Adrenal gland (tissue), 12 donors: Measurements from ENCODE around the gene TMEM238L. TPM values are rescaled to one million over a fixed set of nuclear protein-coding genes. Genes with fewer than 3 reads are reported as not detected.

ENCODE experiments used
- DNase-seq, 7 donors: peaks; one replicate each; pipeline ENCODE4 v3.0.0-alpha.2; 2019 to 2020
- H3K27ac ChIP-seq, 5 donors: fragments of 200-600 bp; sonication (generic) in 4 of 5; 1 replicate in 3 of 5; 2 replicates in 2 of 5; pipeline versions ENCODE4 v1.5.1 to v1.8.0; 2016 to 2020; ENCODE audit warnings: mild to moderate bottlenecking in 1 of 5
- H3K27me3 ChIP-seq: fragments of 200-600 bp; 2 replicates; pipeline ENCODE4 v1.8.0; 2021
- H3K36me3 ChIP-seq, 2 donors: fragments of 200-600 bp; replicated peaks in 1 of 2; 1 replicate in 1 of 2; 2 replicates in 1 of 2; pipeline versions ENCODE4 v1.5.1 to v1.8.0; 2018 to 2022
- H3K4me1 ChIP-seq, 2 donors: fragments of 200-600 bp; replicated peaks in 1 of 2; 1 replicate in 1 of 2; 2 replicates in 1 of 2; pipeline versions ENCODE4 v1.5.1 to v1.8.0; 2018 to 2021
- H3K4me3 ChIP-seq, 4 donors: fragments of 200-600 bp; sonication (generic) in 3 of 4; one replicate each; pipeline ENCODE4 v1.5.1; 2016 to 2018
- H3K9me3 ChIP-seq, 3 donors: fragments of 200-600 bp; sonication (generic) in 1 of 3; replicated peaks in 1 of 3; 1 replicate in 2 of 3; 2 replicates in 1 of 3; pipeline versions ENCODE4 v1.5.1 to v1.8.0; 2016 to 2021
- POLR2A ChIP-seq, 2 donors: fragments of 450-650 bp; IDR thresholded peaks; one replicate each; pipeline ENCODE4 v1.6.1; 2017; ENCODE audit warnings: antibody characterized with exemption in 2 of 2, mild to moderate bottlenecking in 2 of 2, moderate library complexity in 1 of 2
- WGBS, 4 donors: extraction: QIAGEN DNeasy Blood & Tissue Kit in 2 of 4; methylation state at CpG; one replicate each; pipeline versions ENCODE4 v1.1.5 to v1.1.7; 2013 to 2017; 5-methylcytosine and 5-hydroxymethylcytosine counted together
- intact Hi-C, 2 donors: fragments of 100-400 bp; cut with DNase I; formaldehyde crosslinking; loops; one replicate each; pipeline versions ENCODE4 v1.14.1 to v1.15.0; 2022 to 2023
- polyA plus RNA-seq, 3 donors: library from polyadenylated mRNA; stranded (reverse); fragments of 200-250 nt in 2 of 3; fragments of 350-450 nt in 1 of 3; fragmentation: Illumina TruSeq in 1 of 3; extraction: RNeasy Lipid Tissue Mini Kit (QIAGEN cat#74804) in 1 of 3; gene quantifications; one replicate each; pipeline ENCODE4 v1.2.3, GENCODE V29; 2013 to 2014
- total RNA-seq, 9 donors: library from RNA; depleted of rRNA in 4 of 9; stranded (reverse); fragments of >200 nt in 4 of 9; fragments of 120-200 nt in 1 of 9; fragmentation: NEBNext Ultra II Directional in 1 of 9; extraction: Animal tissue kit (Norgen Biotek cat#: 25700) in 1 of 9; gene quantifications; one replicate each; pipeline versions ENCODE4 v1.1.0 to v1.2.4, GENCODE V29; 2013 to 2023
- TF ChIP-seq, protein P1 (sequence below), 6 experiments: fragments of 450-650 bp in 4 of 6; fragments of 200-600 bp in 2 of 6; sonication (generic) in 1 of 6; IDR thresholded peaks; 1 replicate in 5 of 6; 2 replicates in 1 of 6; pipeline versions ENCODE4 v1.5.1 to v1.8.0; 2016 to 2021; ENCODE audit warnings: antibody characterized with exemption in 6 of 6, mild to moderate bottlenecking in 2 of 6, moderate library complexity in 1 of 6
- donor health status: healthy with polysubstance abuse.
- donor health status: Bipolar disorder and iron deficiency.
- donor health status: DM: yes; HTN: yes; CAD: no.
- donor health status: DM: no; HTN: no; CAD: no.
- donor health status: DM: no; HTN: no; CAD: no.
- donor health status: DM: yes; HTN: yes; CAD: no.

The TMEM238L gene
- total and polyA plus RNA-seq, 12 donors = 0.07 to 0.14 TPM; not detected in 10

DNA sequence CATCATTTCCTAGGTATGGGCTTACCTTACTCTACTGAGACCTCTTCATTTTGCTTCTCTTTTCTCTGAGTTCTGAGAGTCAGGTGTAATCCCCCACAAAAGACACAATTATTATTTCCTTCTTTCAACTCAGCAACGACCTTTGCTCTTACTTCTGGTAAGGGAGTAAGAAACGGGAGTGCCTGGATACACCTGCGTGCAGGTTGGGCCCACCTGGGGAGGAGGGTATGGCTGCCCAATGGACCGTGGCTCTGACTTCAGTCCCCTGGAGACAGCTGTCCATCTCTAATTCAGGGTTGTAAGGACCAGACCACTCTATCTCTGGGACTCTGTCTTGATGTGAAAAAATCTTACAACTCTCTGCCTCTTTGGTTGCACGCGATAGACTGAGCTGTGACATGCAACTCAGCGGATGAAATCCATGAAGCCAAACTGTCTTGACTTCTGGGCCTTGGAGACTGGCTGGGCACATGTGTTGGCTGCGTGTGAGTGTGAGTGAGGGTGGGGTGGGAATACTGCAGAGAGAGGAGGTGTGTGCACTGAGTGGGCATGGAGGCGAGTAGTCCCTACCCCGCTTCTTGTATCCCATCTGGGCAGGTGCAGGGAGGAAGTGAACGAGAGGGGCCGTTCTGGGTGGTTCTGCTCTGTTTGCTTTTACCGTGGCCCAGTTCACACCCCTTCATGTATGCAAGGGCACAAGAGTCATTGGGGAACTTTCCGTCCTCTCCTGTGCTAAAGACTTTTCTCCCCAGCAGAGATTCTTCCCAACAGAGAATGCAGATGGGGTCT lies 1.2 kb downstream of the TMEM238L start:
- intact Hi-C loops = no loop called here
- 90 to 92% (median 92%) methylated on average over 14 of the region's 14 CpGs for WGBS, 4 donors

DNA sequence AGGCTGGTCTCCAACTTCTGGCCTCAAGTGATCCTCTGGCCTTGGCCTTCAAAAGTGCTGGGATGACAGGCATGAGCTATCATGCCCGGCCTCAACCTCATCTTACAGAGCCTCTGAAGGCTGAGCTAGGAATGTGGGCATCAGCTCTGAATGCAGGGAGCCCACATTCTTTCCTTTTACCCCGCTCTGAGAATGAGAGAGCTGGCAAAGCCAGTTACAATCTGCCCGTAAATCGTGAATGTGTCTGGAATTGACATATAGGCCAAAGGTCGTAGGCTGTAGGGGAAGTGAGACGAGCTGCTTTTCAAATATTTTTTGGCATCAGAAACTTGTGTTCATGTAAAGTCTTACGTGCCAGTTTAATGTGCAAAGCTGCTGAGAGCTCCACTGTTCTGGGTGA lies 4.5 kb downstream of the TMEM238L start:
- Histone ChIP-seq H3K4me1 (peaks cover 18 to 19% of the 10 kb centered on the region in 2 donors), H3K4me3 (no peak overlapping the region), H3K36me3 (no peaks in the 10 kb centered on the region), H3K27ac (peak overlapping the region in 2 of 5 donors; percentile 0 to 26), H3K27me3 (no peaks in the 10 kb centered on the region), H3K9me3 (no peaks in the 10 kb centered on the region)
- no peak for TF ChIP-seq POLR2A (IDR thresholded peaks at IDR 0.05)
- TF ChIP-seq, protein P1, sequence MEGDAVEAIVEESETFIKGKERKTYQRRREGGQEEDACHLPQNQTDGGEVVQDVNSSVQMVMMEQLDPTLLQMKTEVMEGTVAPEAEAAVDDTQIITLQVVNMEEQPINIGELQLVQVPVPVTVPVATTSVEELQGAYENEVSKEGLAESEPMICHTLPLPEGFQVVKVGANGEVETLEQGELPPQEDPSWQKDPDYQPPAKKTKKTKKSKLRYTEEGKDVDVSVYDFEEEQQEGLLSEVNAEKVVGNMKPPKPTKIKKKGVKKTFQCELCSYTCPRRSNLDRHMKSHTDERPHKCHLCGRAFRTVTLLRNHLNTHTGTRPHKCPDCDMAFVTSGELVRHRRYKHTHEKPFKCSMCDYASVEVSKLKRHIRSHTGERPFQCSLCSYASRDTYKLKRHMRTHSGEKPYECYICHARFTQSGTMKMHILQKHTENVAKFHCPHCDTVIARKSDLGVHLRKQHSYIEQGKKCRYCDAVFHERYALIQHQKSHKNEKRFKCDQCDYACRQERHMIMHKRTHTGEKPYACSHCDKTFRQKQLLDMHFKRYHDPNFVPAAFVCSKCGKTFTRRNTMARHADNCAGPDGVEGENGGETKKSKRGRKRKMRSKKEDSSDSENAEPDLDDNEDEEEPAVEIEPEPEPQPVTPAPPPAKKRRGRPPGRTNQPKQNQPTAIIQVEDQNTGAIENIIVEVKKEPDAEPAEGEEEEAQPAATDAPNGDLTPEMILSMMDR (IDR thresholded peaks at IDR 0.05) = no peak
- intact Hi-C loops = no loop called here
- WGBS, 4 donors = 30 to 61% (median 39%) methylated on average over 7 of the region's 7 CpGs
- DNase-seq = peak in 5 of 7 donors; percentile 51 to 83 (median 80)

More for the DNA sequence above, 1.2 kb downstream of the TMEM238L start:
- Histone ChIP-seq H3K4me3 (no peak overlapping the region), H3K27ac (no peak overlapping the region), H3K4me1 (peaks cover 16 to 19% of the 10 kb centered on the region in 2 donors), H3K27me3 (no peaks in the 10 kb centered on the region), H3K9me3 (no peaks in the 10 kb centered on the region), H3K36me3 (no peaks in the 10 kb centered on the region)
- no peak for DNase-seq
- TF ChIP-seq, protein P1 (IDR thresholded peaks at IDR 0.05) = no peak
- TF ChIP-seq POLR2A (IDR thresholded peaks at IDR 0.05) = no peak

DNA sequence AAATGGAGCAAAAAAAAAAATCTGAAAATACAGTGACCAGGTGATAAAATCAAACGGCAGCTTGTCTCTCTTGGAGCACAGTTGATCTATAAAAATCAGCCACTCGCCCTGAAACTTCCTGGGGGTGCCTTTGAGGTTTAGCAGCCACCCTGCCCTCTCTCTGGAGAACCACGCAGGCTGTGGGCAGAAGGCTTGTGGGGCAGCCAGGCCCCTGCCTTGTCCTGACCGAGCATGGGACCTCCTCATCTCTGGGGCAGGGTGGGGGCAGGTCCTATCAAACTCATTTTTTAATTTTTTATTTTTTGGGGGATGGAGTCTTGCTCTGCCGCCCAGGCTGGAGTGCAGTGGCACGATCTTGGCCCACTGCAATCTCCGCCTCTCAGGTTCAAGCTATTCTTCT lies 5.0 kb downstream of the TMEM238L start:
- intact Hi-C loops = no loop called here
- Histone ChIP-seq H3K27me3 (no peaks in the 10 kb centered on the region), H3K4me3 (no peak overlapping the region), H3K4me1 (peaks cover 18 to 19% of the 10 kb centered on the region in 2 donors), H3K36me3 (no peaks in the 10 kb centered on the region), H3K9me3 (no peaks in the 10 kb centered on the region), H3K27ac (no peak overlapping the region)
- TF ChIP-seq, protein P1 (IDR thresholded peaks at IDR 0.05) = no peak
- TF ChIP-seq POLR2A (IDR thresholded peaks at IDR 0.05) = no peak
- DNase-seq = no peak
- WGBS, 4 donors = 66 to 73% (median 69%) methylated on average over 7 of the region's 7 CpGs

DNA sequence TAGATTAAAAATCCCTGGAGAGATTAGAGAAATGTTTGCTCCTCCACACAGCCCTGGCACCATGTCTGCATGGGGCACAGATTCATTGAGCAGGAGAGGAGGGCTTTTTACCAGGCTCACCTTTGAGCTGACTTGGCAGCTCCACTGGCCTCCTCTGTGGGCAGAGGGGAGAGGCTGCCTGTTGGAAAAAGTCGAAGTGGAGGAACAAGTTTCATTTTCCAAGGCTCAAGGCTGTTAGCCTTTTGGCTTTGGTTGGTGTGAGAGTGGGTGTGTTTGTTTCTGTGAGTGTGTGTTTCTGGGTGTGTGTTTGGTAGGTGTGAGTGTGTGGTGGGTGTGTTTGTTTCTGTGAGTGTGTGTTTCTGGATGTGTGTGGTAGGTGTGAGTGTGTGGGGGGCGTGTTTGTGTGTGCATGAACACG lies 5.6 kb downstream of the TMEM238L start:
- no peak for TF ChIP-seq POLR2A (IDR thresholded peaks at IDR 0.05)
- TF ChIP-seq, protein P1 (IDR thresholded peaks at IDR 0.05) = no peak
- no peak overlapping the region for H3K4me3 ChIP-seq
- peak in 3 of 7 donors; percentile 22 to 37 (median 25) for DNase-seq
- H3K27me3 ChIP-seq = no peaks in the 10 kb centered on the region
- peak overlapping the region in 3 of 5 donors; percentile 2 to 24 (median 17) for H3K27ac ChIP-seq
- no peaks in the 10 kb centered on the region for H3K36me3 ChIP-seq
- WGBS, 4 donors = 40 to 53% (median 45%) methylated on average over 3 of the region's 3 CpGs
- intact Hi-C loops = no loop called here
- H3K9me3 ChIP-seq = no peaks in the 10 kb centered on the region
- peaks cover 18 to 19% of the 10 kb centered on the region in 2 donors for H3K4me1 ChIP-seq
